Vagina (tissue), 2 donors: Measurements from ENCODE around the gene NEDD4L. TPM values are rescaled to one million over a fixed set of nuclear protein-coding genes. Genes with fewer than 3 reads are reported as not detected.

ENCODE experiments used
- DNase-seq, 2 donors: peaks; one replicate each; pipeline ENCODE4 v3.0.0-alpha.2; 2017; ENCODE audit errors: extremely low spot score in 2 of 2
- H3K27ac ChIP-seq: fragments of 200-600 bp; sonication (generic); one replicate; pipeline ENCODE4 v1.5.1; 2019
- H3K27me3 ChIP-seq: fragments of 200-600 bp; sonication (generic); one replicate; pipeline ENCODE4 v1.5.1; 2019
- H3K36me3 ChIP-seq, 2 donors: fragments of 200-600 bp; sonication (generic); one replicate each; pipeline ENCODE4 v1.5.1; 2017 to 2019
- H3K4me1 ChIP-seq: fragments of 200-600 bp; sonication (generic); one replicate; pipeline ENCODE4 v1.5.1; 2019
- H3K4me3 ChIP-seq, 2 donors: fragments of 200-600 bp; sonication (generic); 1 replicate in 1 of 2; 2 replicates in 1 of 2; pipeline ENCODE4 v1.5.1; 2016 to 2019
- H3K9me3 ChIP-seq: fragments of 200-600 bp; sonication (generic); one replicate; pipeline ENCODE4 v1.5.1; 2019
- CTCF ChIP-seq, 3 experiments: fragments of 450-650 bp in 2 of 3; fragments of 200-600 bp in 1 of 3; sonication (generic) in 1 of 3; IDR thresholded peaks; one replicate each; pipeline ENCODE4 v1.5.1; 2017 to 2019; ENCODE audit warnings: antibody characterized with exemption in 3 of 3, mild to moderate bottlenecking in 2 of 3, moderate library complexity in 2 of 3
- POLR2A ChIP-seq, 2 donors: fragments of 450-650 bp; IDR thresholded peaks; one replicate each; pipeline ENCODE4 v1.6.1; 2017; ENCODE audit warnings: antibody characterized with exemption in 2 of 2, mild to moderate bottlenecking in 2 of 2, moderate library complexity in 2 of 2
- POLR2AphosphoS5 ChIP-seq, 2 donors: sonication (generic); formaldehyde crosslinking; IDR thresholded peaks; one replicate each; pipeline ENCODE4 v1.9.0; 2017; ENCODE audit warnings: antibody characterized with exemption in 2 of 2, mild to moderate bottlenecking in 2 of 2, low read depth in 1 of 2; ENCODE audit not compliant: insufficient read depth in 1 of 2
- intact Hi-C: fragments of 100-400 bp; cut with DNase I; formaldehyde crosslinking; loops from one replicate; pipeline ENCODE4 v1.15.1; 2023
- total RNA-seq: library from RNA; depleted of rRNA; stranded (reverse); fragments of >200 nt; gene quantifications from one replicate; pipeline ENCODE4 v1.2.3, GENCODE V29; 2016

NEDD4L gene
- total RNA-seq, 1 donor from 2014 or later = 42.2 TPM

DNA sequence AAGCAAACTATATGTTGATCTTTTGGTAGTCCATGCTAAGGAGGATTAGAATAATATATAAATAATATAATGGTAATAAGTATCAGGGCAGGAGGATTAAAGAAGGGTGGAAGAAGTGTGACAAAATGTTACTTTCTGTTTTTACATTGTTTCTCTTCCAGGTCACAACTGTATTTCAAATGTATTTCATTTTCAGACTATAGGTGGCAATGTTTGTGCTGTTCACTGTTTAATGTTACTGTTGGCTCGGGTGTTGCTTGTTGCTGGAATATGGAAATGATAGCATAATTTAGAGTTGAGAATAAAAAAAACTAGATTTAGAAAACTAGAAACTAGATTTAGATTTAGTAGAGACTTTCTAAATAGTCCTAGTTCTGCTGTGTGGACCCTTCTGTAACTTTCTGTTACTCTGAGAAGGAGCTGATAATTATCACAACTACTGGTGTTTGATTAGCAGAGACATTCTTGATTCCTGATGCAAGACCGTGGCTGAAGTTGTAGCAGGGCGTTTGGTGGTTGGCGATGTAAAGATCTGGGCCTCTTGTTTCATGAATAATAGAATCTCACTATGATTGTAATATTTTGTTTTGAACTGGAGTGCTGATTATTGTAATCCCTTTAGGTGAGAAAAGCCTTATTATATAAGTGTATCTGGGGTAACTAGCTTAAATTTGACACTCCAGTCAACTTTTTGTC, 7.9 kb downstream of the NEDD4L start:
- DNase-seq = no peak
- H3K27ac ChIP-seq = no peak overlapping the region
- no peaks in the 10 kb centered on the region for H3K27me3 ChIP-seq
- H3K9me3 ChIP-seq = no peaks in the 10 kb centered on the region
- H3K4me3 ChIP-seq = no peak overlapping the region
- no peaks in the 10 kb centered on the region for H3K36me3 ChIP-seq
- intact Hi-C loops = no loop called here
- TF ChIP-seq POLR2A (IDR thresholded peaks at IDR 0.05) (no peak), CTCF (IDR thresholded peaks at IDR 0.05) (no peak), POLR2AphosphoS5 (IDR thresholded peaks at IDR 0.05; ENCODE audit: insufficient read depth in 1 of 2, low read depth in 1 of 2) (no peak)
- no peaks in the 10 kb centered on the region for H3K4me1 ChIP-seq

- intact Hi-C loops = no loop called here
- TF ChIP-seq POLR2A (IDR thresholded peaks at IDR 0.05) = no peak
- TF ChIP-seq CTCF (IDR thresholded peaks at IDR 0.05) = no peak
- no peak for TF ChIP-seq POLR2AphosphoS5 (IDR thresholded peaks at IDR 0.05; ENCODE audit: insufficient read depth in 1 of 2, low read depth in 1 of 2)
- DNase-seq = no peak
- H3K4me3 ChIP-seq = no peak overlapping the region
- H3K27ac ChIP-seq = no peak overlapping the region
- H3K36me3 ChIP-seq = no peaks in the 10 kb centered on the region
- H3K4me1 ChIP-seq = no peaks in the 10 kb centered on the region
- no peaks in the 10 kb centered on the region for H3K27me3 ChIP-seq
- H3K9me3 ChIP-seq = no peaks in the 10 kb centered on the region
Measured at GRCh38 chr18:58052960-58053359, 8.9 kb downstream of the NEDD4L start.

DNA sequence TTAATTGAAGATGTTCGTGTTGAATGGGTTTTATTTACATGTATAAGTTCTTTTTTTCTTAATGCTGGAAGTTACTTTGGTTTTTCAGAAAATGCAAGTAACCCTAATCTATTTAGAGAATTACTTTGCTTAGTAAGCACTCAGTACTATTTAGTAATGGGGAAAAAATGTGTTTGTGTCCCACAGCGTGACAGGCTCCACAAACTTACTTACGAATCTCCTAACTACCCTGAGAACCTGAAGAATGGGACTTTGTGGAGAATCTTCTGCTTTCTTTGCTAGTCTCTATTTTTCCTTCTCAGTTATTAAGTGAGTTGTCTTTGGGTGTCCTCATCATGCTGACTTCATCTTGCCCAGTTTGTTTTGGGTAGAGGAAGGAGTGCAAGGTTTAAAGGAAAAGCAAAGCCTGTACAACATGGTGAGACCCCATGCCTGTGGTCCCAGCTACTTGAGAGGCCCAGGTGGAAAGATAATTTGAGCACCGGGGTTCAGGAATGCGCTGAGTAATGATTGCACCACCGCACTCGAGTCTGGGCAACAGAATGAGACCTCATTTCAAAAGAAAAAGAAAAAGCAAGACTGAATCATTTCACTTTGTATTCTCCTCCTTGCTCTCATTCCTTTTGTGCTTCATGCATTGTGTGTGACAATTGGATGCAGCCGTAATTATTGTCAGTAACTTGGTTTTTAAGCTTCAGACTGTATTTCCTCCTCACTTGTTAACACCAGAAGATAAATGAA, 10.2 kb downstream of the NEDD4L start:
- TF ChIP-seq POLR2AphosphoS5 (IDR thresholded peaks at IDR 0.05; ENCODE audit: insufficient read depth in 1 of 2, low read depth in 1 of 2) = no peak
- no peak for TF ChIP-seq CTCF (IDR thresholded peaks at IDR 0.05)
- TF ChIP-seq POLR2A (IDR thresholded peaks at IDR 0.05) = no peak
- no peaks in the 10 kb centered on the region for H3K27me3 ChIP-seq
- no peak overlapping the region for H3K27ac ChIP-seq
- no peaks in the 10 kb centered on the region for H3K36me3 ChIP-seq
- H3K9me3 ChIP-seq = no peaks in the 10 kb centered on the region
- no peak overlapping the region for H3K4me3 ChIP-seq
- no peaks in the 10 kb centered on the region for H3K4me1 ChIP-seq
- intact Hi-C loops = no loop called here
- DNase-seq = no peak

- H3K27ac ChIP-seq = no peak overlapping the region
- no peak for DNase-seq
- H3K9me3 ChIP-seq = no peaks in the 10 kb centered on the region
- H3K4me3 ChIP-seq = no peak overlapping the region
- intact Hi-C loops = no loop called here
- no peak for TF ChIP-seq CTCF (IDR thresholded peaks at IDR 0.05)
- TF ChIP-seq POLR2A (IDR thresholded peaks at IDR 0.05) = no peak
- no peak for TF ChIP-seq POLR2AphosphoS5 (IDR thresholded peaks at IDR 0.05; ENCODE audit: insufficient read depth in 1 of 2, low read depth in 1 of 2)
- H3K4me1 ChIP-seq = no peaks in the 10 kb centered on the region
- H3K27me3 ChIP-seq = no peaks in the 10 kb centered on the region
- no peaks in the 10 kb centered on the region for H3K36me3 ChIP-seq
Measured at GRCh38 chr18:58055890-58056558, 12.0 kb downstream of the NEDD4L start.
